ENCODE measurements around the gene TMEM170B.
A peak's percentile ranks its signal among the peaks of the same experiment; 100 is the strongest.

Gene TMEM170B

DNA sequence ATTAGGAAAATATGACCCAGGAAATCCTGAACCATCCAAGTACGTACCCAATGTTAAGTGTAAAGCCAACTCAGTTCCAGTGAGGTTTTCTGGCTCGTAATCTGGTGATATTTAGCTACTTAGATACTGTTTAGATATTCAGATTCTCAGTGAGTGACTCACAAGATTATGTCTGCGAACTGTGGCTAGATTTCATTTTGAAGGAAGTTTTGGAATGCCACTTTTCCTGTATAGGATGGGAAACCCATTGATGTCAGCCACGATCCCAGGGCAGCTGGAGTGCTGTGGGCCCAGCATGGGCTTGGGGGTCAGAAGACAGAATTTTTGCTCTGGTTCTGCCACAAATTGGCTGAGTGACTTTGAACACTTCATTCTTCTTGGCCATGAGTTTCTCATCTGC is 76.3 kb downstream of the TMEM170B start:
- TF ChIP-seq, protein P1, sequence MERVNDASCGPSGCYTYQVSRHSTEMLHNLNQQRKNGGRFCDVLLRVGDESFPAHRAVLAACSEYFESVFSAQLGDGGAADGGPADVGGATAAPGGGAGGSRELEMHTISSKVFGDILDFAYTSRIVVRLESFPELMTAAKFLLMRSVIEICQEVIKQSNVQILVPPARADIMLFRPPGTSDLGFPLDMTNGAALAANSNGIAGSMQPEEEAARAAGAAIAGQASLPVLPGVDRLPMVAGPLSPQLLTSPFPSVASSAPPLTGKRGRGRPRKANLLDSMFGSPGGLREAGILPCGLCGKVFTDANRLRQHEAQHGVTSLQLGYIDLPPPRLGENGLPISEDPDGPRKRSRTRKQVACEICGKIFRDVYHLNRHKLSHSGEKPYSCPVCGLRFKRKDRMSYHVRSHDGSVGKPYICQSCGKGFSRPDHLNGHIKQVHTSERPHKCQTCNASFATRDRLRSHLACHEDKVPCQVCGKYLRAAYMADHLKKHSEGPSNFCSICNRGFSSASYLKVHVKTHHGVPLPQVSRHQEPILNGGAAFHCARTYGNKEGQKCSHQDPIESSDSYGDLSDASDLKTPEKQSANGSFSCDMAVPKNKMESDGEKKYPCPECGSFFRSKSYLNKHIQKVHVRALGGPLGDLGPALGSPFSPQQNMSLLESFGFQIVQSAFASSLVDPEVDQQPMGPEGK (CRISPR knock-in tag; IDR thresholded peaks at IDR 0.05; ENCODE audit: borderline replicate concordance): no peak
- TF ChIP-seq OSR1 (CRISPR knock-in tag; IDR thresholded peaks at IDR 0.05): no peak
- peak; percentile 52 for TF ChIP-seq ISL1 (CRISPR knock-in tag; IDR thresholded peaks at IDR 0.05)
- no peak for TF ChIP-seq ZFP3 (CRISPR knock-in tag; IDR thresholded peaks at IDR 0.05)
- peak; percentile 79 for ATAC-seq

DNA sequence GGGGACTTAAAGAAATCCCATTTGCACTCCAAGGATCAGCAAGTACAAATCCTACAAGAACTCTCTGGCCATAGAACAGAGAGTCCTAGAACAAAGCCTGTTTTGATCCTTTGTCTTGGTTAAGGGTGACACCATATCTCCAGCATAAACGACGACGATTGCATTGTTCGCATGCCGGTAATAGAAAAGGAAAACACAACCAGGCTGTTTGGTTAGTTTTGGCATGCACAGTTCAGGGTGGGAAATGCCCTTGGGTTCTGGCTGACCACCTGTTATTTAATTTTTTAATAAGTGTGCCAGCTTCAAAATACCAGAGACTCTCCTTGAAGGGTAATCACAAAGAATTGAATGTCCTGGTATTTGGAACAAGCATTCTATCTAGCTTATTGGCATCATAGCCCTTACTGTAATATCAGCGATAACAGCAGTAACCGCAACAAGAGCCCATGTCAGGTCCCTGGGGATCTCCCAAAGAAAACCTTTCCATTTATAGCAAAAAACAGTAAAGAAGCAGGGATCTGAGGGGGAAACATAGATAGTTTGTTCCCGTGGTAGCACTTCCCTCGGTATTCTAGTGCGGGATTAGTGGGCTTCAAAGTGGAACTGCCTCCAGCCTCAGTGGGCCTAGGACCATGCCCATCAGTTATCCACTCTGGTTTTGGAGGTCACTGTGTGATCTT is 77.1 kb downstream of the TMEM170B start:
- no peak for TF ChIP-seq OSR1 (CRISPR knock-in tag; IDR thresholded peaks at IDR 0.05)
- no peak for ATAC-seq

DNA sequence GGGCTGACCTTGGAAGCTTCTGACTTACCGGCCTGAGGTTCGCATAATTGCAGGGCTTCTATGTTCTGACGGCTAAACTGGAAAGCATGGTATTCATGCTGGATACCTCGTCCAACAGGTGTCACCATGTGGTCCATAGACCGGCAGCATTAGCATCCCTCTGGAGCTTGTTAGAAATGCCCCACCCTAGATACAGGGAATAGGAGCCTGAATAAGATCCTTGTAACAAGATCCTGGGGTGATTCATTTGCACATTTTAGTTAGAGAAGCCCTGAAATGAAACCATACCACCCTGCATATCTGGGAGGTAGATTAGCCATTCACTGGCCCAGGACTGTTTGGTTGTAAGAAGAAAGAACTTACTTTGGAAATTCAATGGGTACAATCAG is 77.7 kb downstream of the TMEM170B start:
- TF ChIP-seq SNAI2 (CRISPR knock-in tag; IDR thresholded peaks at IDR 0.05) (no peak), OSR1 (CRISPR knock-in tag; IDR thresholded peaks at IDR 0.05) (no peak), ESRRG (CRISPR knock-in tag; IDR thresholded peaks at IDR 0.05) (no peak), ZFP30 (CRISPR knock-in tag; IDR thresholded peaks at IDR 0.05) (no peak), ISL1 (CRISPR knock-in tag; IDR thresholded peaks at IDR 0.05) (no peak), ZNF70 (CRISPR knock-in tag; IDR thresholded peaks at IDR 0.05) (no peak), GLIS3 (CRISPR knock-in tag; IDR thresholded peaks at IDR 0.05) (no peak), TOX (CRISPR knock-in tag; IDR thresholded peaks at IDR 0.05; ENCODE audit: borderline replicate concordance) (no peak), PPARA (CRISPR knock-in tag; IDR thresholded peaks at IDR 0.05; ENCODE audit: borderline replicate concordance) (no peak), ZC3H10 (CRISPR knock-in tag; IDR thresholded peaks at IDR 0.05) (no peak), ZNF565 (CRISPR knock-in tag; conservative IDR thresholded peaks at IDR 0.05; ENCODE audit: low read depth) (no peak), RARB (CRISPR knock-in tag; IDR thresholded peaks at IDR 0.05) (no peak), ZNF8 (CRISPR knock-in tag; IDR thresholded peaks at IDR 0.05) (no peak)
- TF ChIP-seq, protein P2, sequence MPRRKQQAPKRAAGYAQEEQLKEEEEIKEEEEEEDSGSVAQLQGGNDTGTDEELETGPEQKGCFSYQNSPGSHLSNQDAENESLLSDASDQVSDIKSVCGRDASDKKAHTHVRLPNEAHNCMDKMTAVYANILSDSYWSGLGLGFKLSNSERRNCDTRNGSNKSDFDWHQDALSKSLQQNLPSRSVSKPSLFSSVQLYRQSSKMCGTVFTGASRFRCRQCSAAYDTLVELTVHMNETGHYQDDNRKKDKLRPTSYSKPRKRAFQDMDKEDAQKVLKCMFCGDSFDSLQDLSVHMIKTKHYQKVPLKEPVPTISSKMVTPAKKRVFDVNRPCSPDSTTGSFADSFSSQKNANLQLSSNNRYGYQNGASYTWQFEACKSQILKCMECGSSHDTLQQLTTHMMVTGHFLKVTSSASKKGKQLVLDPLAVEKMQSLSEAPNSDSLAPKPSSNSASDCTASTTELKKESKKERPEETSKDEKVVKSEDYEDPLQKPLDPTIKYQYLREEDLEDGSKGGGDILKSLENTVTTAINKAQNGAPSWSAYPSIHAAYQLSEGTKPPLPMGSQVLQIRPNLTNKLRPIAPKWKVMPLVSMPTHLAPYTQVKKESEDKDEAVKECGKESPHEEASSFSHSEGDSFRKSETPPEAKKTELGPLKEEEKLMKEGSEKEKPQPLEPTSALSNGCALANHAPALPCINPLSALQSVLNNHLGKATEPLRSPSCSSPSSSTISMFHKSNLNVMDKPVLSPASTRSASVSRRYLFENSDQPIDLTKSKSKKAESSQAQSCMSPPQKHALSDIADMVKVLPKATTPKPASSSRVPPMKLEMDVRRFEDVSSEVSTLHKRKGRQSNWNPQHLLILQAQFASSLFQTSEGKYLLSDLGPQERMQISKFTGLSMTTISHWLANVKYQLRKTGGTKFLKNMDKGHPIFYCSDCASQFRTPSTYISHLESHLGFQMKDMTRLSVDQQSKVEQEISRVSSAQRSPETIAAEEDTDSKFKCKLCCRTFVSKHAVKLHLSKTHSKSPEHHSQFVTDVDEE (CRISPR knock-in tag; IDR thresholded peaks at IDR 0.05): no peak
- peak; percentile 46 for ATAC-seq

DNA sequence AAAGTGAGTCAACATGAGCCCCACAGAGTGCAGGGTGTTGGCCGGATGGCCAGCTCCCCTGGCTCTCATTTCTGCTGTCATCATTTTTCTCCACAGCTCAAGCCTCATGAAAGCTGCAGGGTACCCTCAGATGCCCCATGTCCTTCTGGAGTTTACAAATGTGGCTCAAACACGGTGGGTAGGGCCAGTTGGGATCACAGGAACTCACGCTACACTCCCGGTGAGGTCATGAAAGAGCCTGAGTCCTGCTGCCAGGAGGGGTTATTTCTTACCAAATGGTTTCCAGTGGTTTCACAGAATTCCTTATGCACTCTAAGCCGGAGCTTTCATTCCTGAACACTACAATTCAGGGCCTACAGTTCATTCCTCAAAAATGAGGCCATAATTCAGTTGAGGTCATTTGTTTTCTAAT is 78.7 kb downstream of the TMEM170B start:
- TF ChIP-seq RARB (CRISPR knock-in tag; IDR thresholded peaks at IDR 0.05) (no peak), ISL1 (CRISPR knock-in tag; IDR thresholded peaks at IDR 0.05) (peak; percentile 51), CSDC2 (CRISPR knock-in tag; IDR thresholded peaks at IDR 0.05) (0 out of 2 replicates have a peak, but pooled peaks have one; percentile 24)
- ATAC-seq: peak; percentile 63

DNA sequence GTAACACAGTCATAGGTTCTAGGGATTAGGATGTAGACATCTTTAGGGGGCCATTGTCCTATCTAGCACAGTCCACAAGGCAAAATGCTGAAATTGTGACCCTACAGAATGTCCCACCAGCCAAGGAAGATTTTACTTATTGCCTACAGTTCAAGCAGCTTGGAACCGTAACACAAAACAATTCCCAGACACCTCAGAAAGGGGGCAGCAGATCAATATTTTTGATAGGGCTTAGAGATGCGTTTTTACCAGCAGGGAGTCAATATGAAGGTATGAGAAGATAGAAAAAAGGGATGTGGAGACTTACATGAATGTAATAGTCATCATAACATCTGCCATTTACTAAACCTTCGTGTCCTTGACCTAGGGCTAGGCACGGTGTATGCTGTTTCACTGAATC is 81.0 kb downstream of the TMEM170B start:
- ATAC-seq: peak; percentile 40; the same call in 2 of the 3 replicates
- TF ChIP-seq, protein P3, sequence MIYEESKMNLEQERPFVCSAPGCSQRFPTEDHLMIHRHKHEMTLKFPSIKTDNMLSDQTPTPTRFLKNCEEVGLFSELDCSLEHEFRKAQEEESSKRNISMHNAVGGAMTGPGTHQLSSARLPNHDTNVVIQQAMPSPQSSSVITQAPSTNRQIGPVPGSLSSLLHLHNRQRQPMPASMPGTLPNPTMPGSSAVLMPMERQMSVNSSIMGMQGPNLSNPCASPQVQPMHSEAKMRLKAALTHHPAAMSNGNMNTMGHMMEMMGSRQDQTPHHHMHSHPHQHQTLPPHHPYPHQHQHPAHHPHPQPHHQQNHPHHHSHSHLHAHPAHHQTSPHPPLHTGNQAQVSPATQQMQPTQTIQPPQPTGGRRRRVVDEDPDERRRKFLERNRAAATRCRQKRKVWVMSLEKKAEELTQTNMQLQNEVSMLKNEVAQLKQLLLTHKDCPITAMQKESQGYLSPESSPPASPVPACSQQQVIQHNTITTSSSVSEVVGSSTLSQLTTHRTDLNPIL (CRISPR knock-in tag; IDR thresholded peaks at IDR 0.05; ENCODE audit: low read depth): no peak

DNA sequence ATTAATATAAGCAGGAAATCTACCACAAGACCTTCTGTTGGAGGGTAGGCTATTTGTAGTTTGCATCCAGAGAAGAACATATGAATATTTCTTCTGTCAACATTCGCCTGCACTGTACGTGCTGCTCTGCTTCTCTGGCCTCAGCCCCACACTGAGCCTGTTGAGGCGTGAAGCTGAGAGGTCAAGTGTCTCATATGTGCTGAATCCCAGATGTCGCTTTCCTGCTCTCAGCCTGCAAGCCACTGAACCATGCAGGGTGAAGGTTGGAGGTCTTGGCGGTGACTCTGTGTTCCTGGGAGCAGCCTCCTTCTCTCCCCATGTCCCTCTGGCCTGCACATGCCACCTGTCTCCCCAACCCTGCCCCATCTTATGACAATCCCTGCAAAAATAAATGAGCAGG is 83.6 kb downstream of the TMEM170B start:
- no peak for ATAC-seq
- TF ChIP-seq, protein P2 (CRISPR knock-in tag; IDR thresholded peaks at IDR 0.05): no peak
- no peak for TF ChIP-seq TOX (CRISPR knock-in tag; IDR thresholded peaks at IDR 0.05; ENCODE audit: borderline replicate concordance)
